GM23338 (cell line): Measurements from ENCODE around the gene NRXN2. TPM values are rescaled to one million over a fixed set of nuclear protein-coding genes. Genes with fewer than 3 reads are reported as not detected.
A peak's percentile ranks its signal among the peaks of the same experiment; 100 is the strongest.

ENCODE experiments used
- ATAC-seq: fragments of 200-7000 bp; cut with Tn5 transposase; 3 replicates; pipeline ENCODE4 v1.9.1; 2020
- DNase-seq: peaks from one replicate; pipeline ENCODE4 v3.0.0-alpha.2; 2015; ENCODE audit warnings: low spot score
- H2AFZ ChIP-seq: fragments of 200-600 bp; sonication (generic); 2 replicates; pipeline ENCODE4 v1.8.0; 2016; ENCODE audit warnings: antibody characterized with exemption, mild to moderate bottlenecking, moderate library complexity
- H3F3A ChIP-seq: fragments of 200-600 bp; sonication (generic); replicated peaks from 2 replicates; pipeline ENCODE4 v1.8.0; 2017; ENCODE audit warnings: antibody characterized with exemption, mixed run types, low read depth
- H3K27ac ChIP-seq: fragments of 200-600 bp; sonication (generic); 2 replicates; pipeline ENCODE4 v1.6.1; 2016; ENCODE audit warnings: low read depth
- H3K27me3 ChIP-seq: fragments of 200-600 bp; sonication (generic); 2 replicates; pipeline ENCODE4 v1.8.0; 2016; ENCODE audit warnings: mild to moderate bottlenecking, mixed run types, moderate library complexity; ENCODE audit not compliant: insufficient read depth
- H3K36me3 ChIP-seq: fragments of 200-600 bp; sonication (generic); 2 replicates; pipeline ENCODE4 v1.8.0; 2016; ENCODE audit warnings: mild to moderate bottlenecking; ENCODE audit not compliant: insufficient read depth
- H3K4me1 ChIP-seq: fragments of 200-600 bp; sonication (generic); 2 replicates; pipeline ENCODE4 v1.8.0; 2016; ENCODE audit warnings: mild to moderate bottlenecking, moderate library complexity; ENCODE audit not compliant: insufficient read depth
- H3K4me2 ChIP-seq: fragments of 200-600 bp; sonication (generic); 2 replicates; pipeline ENCODE4 v1.7.1; 2017; ENCODE audit warnings: mixed run types
- H3K4me3 ChIP-seq: fragments of 200-600 bp; sonication (generic); 2 replicates; pipeline ENCODE4 v1.6.1; 2016; ENCODE audit warnings: mixed run types
- H3K79me2 ChIP-seq: fragments of 200-600 bp; sonication (generic); replicated peaks from 2 replicates; pipeline ENCODE4 v1.8.0; 2017; ENCODE audit warnings: mild to moderate bottlenecking; ENCODE audit not compliant: insufficient read depth
- H3K9me2 ChIP-seq: fragments of 200-600 bp; sonication (generic); 2 replicates; pipeline ENCODE4 v1.8.0; 2017; ENCODE audit not compliant: insufficient read depth
- H4K20me1 ChIP-seq: fragments of 200-600 bp; sonication (generic); replicated peaks from 2 replicates; pipeline ENCODE4 v1.8.0; 2017; ENCODE audit warnings: mild to moderate bottlenecking; ENCODE audit not compliant: insufficient read depth
- H3K27ac Mint-ChIP-seq: 2 replicates; pipeline ENCODE4 v1.8.0; 2020; ENCODE audit warnings: inconsistent platforms, mild to moderate bottlenecking, moderate library complexity, mixed read lengths
- H3K27me3 Mint-ChIP-seq: 3 replicates; pipeline ENCODE4 v1.8.0; 2022; ENCODE audit warnings: low read depth, mild to moderate bottlenecking, moderate library complexity, mixed read lengths, inconsistent platforms; ENCODE audit not compliant: insufficient read depth, poor library complexity
- H3K36me3 Mint-ChIP-seq: 3 replicates; pipeline ENCODE4 v1.8.0; 2021; ENCODE audit warnings: low read depth, mild to moderate bottlenecking, inconsistent platforms, moderate library complexity, mixed read lengths
- H3K4me1 Mint-ChIP-seq: 3 replicates; pipeline ENCODE4 v1.8.0; 2020; ENCODE audit warnings: mild to moderate bottlenecking, inconsistent platforms, mixed read lengths
- H3K4me3 Mint-ChIP-seq: 3 replicates; pipeline ENCODE4 v1.8.0; 2021; ENCODE audit warnings: moderate library complexity, mild to moderate bottlenecking, inconsistent platforms, mixed read lengths
- H3K9me3 Mint-ChIP-seq: 3 replicates; pipeline ENCODE4 v1.8.0; 2020; ENCODE audit warnings: moderate library complexity, mild to moderate bottlenecking, inconsistent platforms, mixed read lengths
- CREB1 ChIP-seq: fragments of 250-450 bp; sonication (Bioruptor Pico); IDR thresholded peaks from 2 replicates; pipeline ENCODE4 v1.5.0; 2020; ENCODE audit warnings: low read depth, mild to moderate bottlenecking, moderate library complexity
- CTCF ChIP-seq, 2 experiments: fragments of 200-600 bp in 1 of 2; sonication (generic) in 1 of 2; conservative IDR thresholded peaks; 2 replicates each; pipeline versions ENCODE4 v1.5.1 to v1.6.1; 2016 to 2017; ENCODE audit warnings: antibody characterized with exemption in 2 of 2, low read depth in 2 of 2, mild to moderate bottlenecking in 2 of 2, moderate library complexity in 1 of 2
- EZH2 ChIP-seq: fragments of 200-600 bp; sonication (generic); IDR thresholded peaks from one replicate; pipeline ENCODE4 v1.8.0; 2017; ENCODE audit warnings: antibody characterized with exemption, mild to moderate bottlenecking, low read depth; ENCODE audit not compliant: unreplicated experiment
- EZH2phosphoT487 ChIP-seq: fragments of 200-600 bp; sonication (generic); IDR thresholded peaks from one replicate; pipeline ENCODE4 v1.8.1; 2018; ENCODE audit warnings: antibody characterized with exemption; ENCODE audit not compliant: unreplicated experiment
- NANOG ChIP-seq: IDR thresholded peaks from 2 replicates; pipeline ENCODE4 v1.6.1; 2016; ENCODE audit warnings: antibody characterized with exemption, borderline replicate concordance
- POLR2AphosphoS5 ChIP-seq: IDR thresholded peaks from 2 replicates; pipeline ENCODE4 v1.6.1; 2016; ENCODE audit warnings: antibody characterized with exemption, low read depth
- STAT1 ChIP-seq: IDR thresholded peaks from one replicate; pipeline ENCODE4 v1.6.1; 2016; ENCODE audit warnings: antibody characterized with exemption; ENCODE audit not compliant: unreplicated experiment
- ZNF114 ChIP-seq: fragments of 250-450 bp; sonication (Bioruptor Pico); IDR thresholded peaks from 2 replicates; pipeline ENCODE4 v1.5.0; 2020; ENCODE audit warnings: mild to moderate bottlenecking, moderate library complexity
- ZNF462 ChIP-seq: fragments of 250-450 bp; sonication (Bioruptor Pico); IDR thresholded peaks from 2 replicates; pipeline ENCODE4 v1.5.0; 2020; ENCODE audit warnings: mild to moderate bottlenecking, moderate library complexity
- long read RNA-seq: library from polyadenylated mRNA; unstranded; transcript quantifications from one replicate; pipeline ENCODE4 v2.0.0, GENCODE V29; 2020; ENCODE audit not compliant: unreplicated experiment
- polyA plus RNA-seq: library from polyadenylated mRNA; unstranded; fragments of >200 nt; fragmentation: Nextera tagmentation; extraction: Ambion mirVana; gene quantifications from 2 replicates; pipeline ENCODE4 v1.2.1, GENCODE V29; 2016
- total RNA-seq: library from RNA; depleted of rRNA; stranded (reverse); fragments of >200 nt; shearing (Covaris generic); gene quantifications from 2 replicates; pipeline ENCODE4 v1.2.3, GENCODE V29; 2014; rRNA removed

The NRXN2 gene
- total RNA-seq (17.0 and 22.1 TPM in 2 replicates), polyA plus RNA-seq (3.4 and 5.7 TPM in 2 replicates)
- long read RNA-seq = 0 reads

- H4K20me1 ChIP-seq = no peaks in the 10 kb centered on the region
- H3K4me3 ChIP-seq = peak within 1 kb of the TSS; percentile 96
- H2AFZ ChIP-seq = peak within 1 kb of the TSS; percentile 95
- Mint-ChIP-seq H3K36me3 (peaks cover 7% of the 10 kb centered on the region), H3K27me3 (peaks cover 42% of the 10 kb centered on the region), H3K4me3 (peak within 1 kb of the TSS; percentile 60), H3K9me3 (no peaks in the 10 kb centered on the region; the same call in 2 of the 3 replicates), H3K4me1 (peaks cover 59% of the 10 kb centered on the region), H3K27ac (no peak within 1 kb of the TSS)
- H3K27me3 ChIP-seq = peaks cover 16% of the 10 kb centered on the region
- ATAC-seq = peak; percentile 89
- no peaks in the 10 kb centered on the region for H3K79me2 ChIP-seq
- H3K9me2 ChIP-seq = no peaks in the 10 kb centered on the region
- H3K4me1 ChIP-seq = peaks cover 37% of the 10 kb centered on the region
- 0 out of 2 replicates have a peak within 1 kb of the TSS, but pooled peaks have one; percentile 74 for H3K27ac ChIP-seq
- DNase-seq = peak; percentile 94
- no peaks in the 10 kb centered on the region for H3K36me3 ChIP-seq
- peak within 1 kb of the TSS; percentile 97 for H3K4me2 ChIP-seq
- no peaks in the 10 kb centered on the region for H3F3A ChIP-seq
- TF ChIP-seq ZNF114 (CRISPR knock-in tag) = no peak
- TF ChIP-seq CTCF (conservative IDR thresholded peaks at IDR 0.05; ENCODE audit: low read depth in 2 of 2) = peak; percentile 88 to 93
- TF ChIP-seq CREB1 (CRISPR knock-in tag) = peak; percentile 62
- TF ChIP-seq EZH2 = no peak
These were observed at the start of gene NRXN2 for GRCh38 chr11:64723117-64723906. Gene NRXN2 (minus strand): TSS chr11:64723197. CDS start chr11:64713699, 9,498 bp downstream.

GRCh38 chr11:64772303-64773018 is 49.5 kb upstream of the NRXN2 start:
- Histone ChIP-seq H3K4me1 (peaks cover 10% of the 10 kb centered on the region), H2AFZ (no peak overlapping the region), H3K79me2 (peaks cover 83% of the 10 kb centered on the region), H3K4me2 (no peak overlapping the region), H3K27me3 (no peaks in the 10 kb centered on the region), H3K9me2 (no peaks in the 10 kb centered on the region), H3F3A (peaks cover 93% of the 10 kb centered on the region), H3K27ac (peak overlapping the region; percentile 82), H4K20me1 (peaks cover 94% of the 10 kb centered on the region), H3K4me3 (no peak overlapping the region), H3K36me3 (peaks cover 97% of the 10 kb centered on the region)
- Mint-ChIP-seq H3K27me3 (peaks cover 15% of the 10 kb centered on the region), H3K9me3 (no peaks in the 10 kb centered on the region; the same call in 2 of the 3 replicates), H3K36me3 (peaks cover 100% of the 10 kb centered on the region), H3K4me3 (no peak overlapping the region), H3K27ac (peak overlapping the region; percentile 23; the same call in 1 of the 2 replicates), H3K4me1 (peaks cover 39% of the 10 kb centered on the region)
- TF ChIP-seq POLR2AphosphoS5 = no peak
- no peak for TF ChIP-seq ZNF462 (CRISPR knock-in tag)
- no peak for TF ChIP-seq EZH2phosphoT487
- TF ChIP-seq NANOG = no peak
- no peak for TF ChIP-seq STAT1
- no peak for ATAC-seq
- DNase-seq = no peak
